HG03432 (cell line): Measurements from ENCODE around the gene DNAJC8.

Source experiments
- ATAC-seq: cut with Tn5 transposase; IDR thresholded peaks from one replicate; pipeline ENCODE4 v1.9.1; 2021; ENCODE audit warnings: mild to moderate bottlenecking, moderate library complexity; ENCODE audit not compliant: unreplicated experiment

Gene DNAJC8

DNA sequence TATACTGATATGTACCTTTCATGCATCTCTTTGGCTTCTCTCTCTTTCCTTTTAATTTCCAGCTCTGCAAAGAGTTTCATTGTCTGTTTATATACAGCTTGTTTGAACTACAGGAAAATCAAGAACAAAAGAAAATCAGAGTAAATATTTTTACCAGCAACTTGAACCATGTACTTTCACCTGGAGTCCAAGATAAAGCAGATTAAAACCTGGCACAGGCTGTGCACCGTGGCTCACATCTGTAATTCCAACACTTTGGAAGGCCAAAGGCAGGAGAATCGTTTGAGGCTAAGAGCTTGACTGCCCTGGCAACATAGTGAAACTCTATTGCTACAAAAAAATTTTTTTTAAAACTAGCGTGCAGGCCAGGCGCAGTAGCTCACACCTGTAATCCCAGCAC lies 27.6 kb downstream of the DNAJC8 start:
- ATAC-seq, result no peak

GRCh38 chr1:28200234-28200873 lies 32.5 kb downstream of the DNAJC8 start:
- no peak for ATAC-seq

DNA sequence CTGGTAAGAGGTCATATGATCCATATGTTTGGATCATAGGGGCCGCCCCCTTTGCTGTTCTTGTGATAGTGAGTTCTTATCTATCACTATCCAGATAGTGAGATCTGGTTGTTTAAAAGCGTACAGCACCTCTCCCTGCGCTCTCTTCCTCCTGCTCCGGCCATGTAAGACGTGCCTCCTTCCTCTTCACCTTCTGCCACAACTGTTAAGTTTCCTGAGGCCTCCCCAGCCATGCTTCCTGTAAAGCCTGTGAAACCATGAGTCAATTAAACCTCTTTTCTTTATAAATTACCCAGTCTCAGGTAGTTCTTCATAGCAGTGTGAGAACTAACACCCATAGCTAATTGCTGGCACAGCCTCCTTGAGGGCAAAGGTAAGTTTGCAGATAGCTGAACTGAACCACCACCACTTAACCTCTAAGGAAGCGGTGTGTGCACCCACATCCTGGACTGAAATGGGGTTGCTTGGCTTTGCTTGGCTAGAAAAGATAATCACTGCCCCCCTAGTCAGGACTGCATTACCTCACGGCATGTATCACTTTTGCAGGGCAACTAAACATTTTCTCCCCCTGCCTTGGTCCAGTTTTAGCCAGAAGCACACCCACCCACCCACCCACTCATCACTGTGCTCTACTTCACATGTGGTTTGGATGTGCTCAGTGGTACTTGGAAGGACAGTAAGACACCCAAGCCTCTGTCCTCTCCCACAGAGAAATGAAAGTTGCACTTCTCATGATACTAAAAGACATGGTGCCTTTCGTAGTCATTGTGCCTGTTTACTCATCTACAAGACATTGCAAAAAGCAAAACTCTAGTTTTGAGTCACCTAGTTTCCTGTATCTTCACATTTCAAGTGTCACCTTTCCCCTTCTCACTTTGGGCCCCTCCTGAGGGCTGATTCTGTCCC lies 33.2 kb downstream of the DNAJC8 start:
- ATAC-seq, result peak; percentile 81

DNA sequence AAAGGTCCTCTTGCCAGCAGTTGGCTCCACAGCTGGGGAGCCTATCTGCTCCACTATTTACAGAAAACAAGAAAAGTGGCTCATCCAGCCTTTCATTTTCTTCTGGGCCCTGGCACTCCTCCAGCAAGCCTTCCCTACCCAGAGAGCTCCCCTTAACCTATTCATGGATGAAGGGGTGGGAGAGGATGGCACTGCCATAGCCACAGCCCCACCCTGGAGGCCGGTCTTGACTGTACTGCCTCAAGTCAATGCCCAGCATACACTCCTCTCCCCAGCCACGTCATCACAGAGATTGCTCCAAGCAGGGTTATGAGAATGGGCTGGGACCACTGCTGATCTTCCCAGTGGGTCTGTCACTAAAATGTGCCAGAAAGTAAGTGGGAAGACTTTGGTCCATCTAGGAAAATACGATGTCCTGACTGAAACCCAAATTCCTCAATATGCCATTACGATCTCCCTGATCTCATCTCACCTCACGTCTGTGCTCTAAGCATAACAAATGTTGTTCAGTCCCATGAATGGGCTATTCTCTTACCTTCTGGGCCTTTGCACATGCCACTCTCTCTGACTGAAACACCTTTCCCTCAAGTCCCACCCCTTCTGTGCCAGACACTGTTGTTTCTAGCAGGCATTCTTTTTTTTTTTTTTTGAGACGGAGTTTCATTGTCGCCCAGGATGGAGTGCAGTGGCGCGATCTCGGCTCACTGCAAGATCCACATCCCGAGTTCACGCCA lies 35.0 kb downstream of the DNAJC8 start:
- ATAC-seq, result no peak

GRCh38 chr1:28196330-28196729 lies 36.5 kb downstream of the DNAJC8 start:
- ATAC-seq, result no peak

DNA sequence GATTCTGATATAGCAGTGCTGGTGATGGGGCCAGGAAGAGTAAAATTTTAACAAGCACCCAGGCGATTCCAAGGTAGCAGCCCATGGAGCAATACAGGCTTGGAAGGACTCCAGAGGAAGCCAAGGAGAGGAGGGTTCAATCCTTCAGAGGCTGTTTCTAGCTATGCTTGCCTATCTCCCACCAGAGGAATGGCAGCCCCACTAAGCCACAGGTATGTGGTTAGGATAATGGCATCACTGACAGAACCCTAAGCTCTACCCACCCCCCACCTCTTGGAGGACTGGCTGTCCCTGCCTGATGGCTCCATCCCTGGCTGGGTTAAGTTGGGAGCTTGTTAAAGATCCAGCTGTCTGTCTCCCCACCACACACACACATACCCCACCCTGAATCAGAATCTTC lies 37.0 kb downstream of the DNAJC8 start:
- no peak for ATAC-seq

- no peak for ATAC-seq
Measured at GRCh38 chr1:28194326-28195035, 38.3 kb downstream of the DNAJC8 start.

- no peak for ATAC-seq
Measured at GRCh38 chr1:28193701-28194161, 39.1 kb downstream of the DNAJC8 start.

- ATAC-seq, result no peak
Measured at GRCh38 chr1:28190996-28191645, 41.7 kb downstream of the DNAJC8 start.

- ATAC-seq, result no peak
Measured at GRCh38 chr1:28190337-28190979, 42.4 kb downstream of the DNAJC8 start.

DNA sequence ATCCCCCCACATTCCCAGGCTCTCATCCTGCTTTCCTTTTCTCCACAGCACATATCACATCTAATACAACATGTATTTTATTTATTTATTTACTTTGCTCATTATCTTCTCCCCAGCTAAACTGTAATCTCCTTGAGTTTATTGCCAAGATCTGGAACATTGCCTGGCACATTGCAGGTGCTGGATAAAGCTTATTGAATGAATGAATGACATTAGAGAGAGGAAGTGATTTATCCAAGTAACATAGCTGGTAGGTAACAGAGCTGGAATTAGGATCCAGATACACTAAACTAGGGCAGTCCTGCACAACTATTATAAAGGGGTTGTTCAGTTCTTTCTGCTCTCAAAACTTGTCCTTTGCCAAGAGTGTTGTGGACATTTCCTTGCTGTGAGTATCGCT lies 47.8 kb downstream of the DNAJC8 start:
- ATAC-seq, result no peak

DNA sequence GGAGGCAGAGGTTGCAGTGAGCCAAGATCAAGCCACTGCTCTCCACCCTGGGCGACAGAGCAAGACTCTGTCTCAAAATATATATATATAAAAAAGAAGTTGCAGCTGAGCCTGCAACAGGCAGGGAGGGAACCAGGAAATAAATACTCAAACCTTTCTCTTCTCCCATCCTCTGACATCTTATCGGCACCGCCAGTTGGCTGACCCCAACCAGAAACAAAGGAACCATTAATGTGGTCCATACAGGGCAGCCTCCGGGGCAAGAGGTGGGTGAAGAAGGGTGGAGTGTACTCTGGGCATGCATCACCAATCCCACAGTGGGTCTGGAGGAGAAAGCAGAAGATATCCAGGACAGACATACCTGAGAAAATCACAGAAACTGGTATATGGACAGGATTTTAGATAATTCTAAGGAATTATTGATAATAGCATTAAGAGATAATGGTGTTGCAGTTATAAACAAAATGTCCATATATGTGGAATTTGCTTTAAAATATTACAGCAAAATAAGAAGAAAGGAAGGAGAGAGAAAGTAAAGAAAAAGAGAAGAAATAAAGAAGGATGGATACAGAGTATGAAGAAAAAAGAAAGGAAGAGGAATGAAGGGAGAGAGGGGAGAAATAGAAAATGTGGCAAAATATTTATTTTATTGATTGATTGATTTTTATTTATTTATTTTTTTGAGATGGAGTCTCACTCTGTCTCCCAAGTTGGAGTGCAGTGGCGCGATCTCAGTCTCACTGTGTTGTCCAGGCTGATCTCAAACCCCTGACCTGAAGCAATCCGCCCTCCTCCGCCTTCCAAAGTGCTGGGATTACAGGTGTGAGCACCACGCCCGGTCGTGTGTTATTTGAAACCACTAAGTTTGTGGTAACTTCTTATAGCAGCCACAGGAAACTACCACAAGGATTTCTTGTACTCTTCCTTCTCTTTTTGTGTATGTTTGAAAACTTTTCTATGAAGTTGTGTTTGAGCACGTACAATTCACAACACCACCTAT lies 52.2 kb downstream of the DNAJC8 start:
- no peak for ATAC-seq

GRCh38 chr1:28178690-28179485 lies 53.9 kb downstream of the DNAJC8 start:
- ATAC-seq, result no peak

GRCh38 chr1:28176492-28177470 lies 56.0 kb downstream of the DNAJC8 start, which contains the start of gene PTAFR:
PTAFR (minus strand) TSS chr1:28176690; CDS start chr1:28151021, 25,669 bp downstream.
- ATAC-seq, result peak; percentile 37

- ATAC-seq, result no peak
Measured at GRCh38 chr1:28175955-28176485, 56.8 kb downstream of the DNAJC8 start.

DNA sequence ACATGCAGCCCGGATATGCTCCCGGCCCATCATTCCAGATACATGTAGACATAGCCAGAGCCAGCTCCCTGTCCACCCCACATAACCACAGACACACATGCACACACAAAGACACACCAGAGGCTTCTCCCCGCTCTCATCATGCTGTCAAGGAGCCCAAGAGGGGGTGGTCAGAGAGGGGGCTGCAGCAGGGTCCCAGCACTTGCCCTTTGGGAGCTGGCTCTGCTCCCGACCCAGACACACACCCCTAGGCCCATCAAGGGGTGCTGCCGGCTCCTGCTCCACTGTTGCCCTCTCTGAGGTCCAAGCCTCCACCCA lies 58.9 kb downstream of the DNAJC8 start:
- ATAC-seq, result no peak
